Sigmoid colon (tissue), 4 donors: ENCODE data around the gene SLX1A.

Experiments used
- CTCF ChIP-seq, 4 experiments: fragments of 450-650 bp in 3 of 4; fragments of 200-600 bp in 1 of 4; IDR thresholded peaks; one replicate each; pipeline ENCODE4 v1.5.1; 2016 to 2019; ENCODE audit warnings: antibody characterized with exemption in 4 of 4, mild to moderate bottlenecking in 3 of 4, moderate library complexity in 2 of 4
- EP300 ChIP-seq, 4 donors: sonication (generic); formaldehyde crosslinking; IDR thresholded peaks; one replicate each; pipeline ENCODE4 v1.6.1; 2017; ENCODE audit warnings: antibody characterized with exemption in 4 of 4
- POLR2A ChIP-seq, 2 donors: fragments of 450-650 bp; IDR thresholded peaks; one replicate each; pipeline ENCODE4 v1.6.1; 2016; ENCODE audit warnings: antibody characterized with exemption in 2 of 2, mild to moderate bottlenecking in 2 of 2, moderate library complexity in 2 of 2
- POLR2AphosphoS5 ChIP-seq, 4 donors: sonication (generic); formaldehyde crosslinking; IDR thresholded peaks; one replicate each; pipeline ENCODE4 v1.6.1; 2017; ENCODE audit warnings: antibody characterized with exemption in 4 of 4

GRCh38 chr16:30163538-30163937 is 30.1 kb upstream of the SLX1A start:
- TF ChIP-seq CTCF (IDR thresholded peaks at IDR 0.05) (no peak), EP300 (IDR thresholded peaks at IDR 0.05) (no peak), POLR2A (IDR thresholded peaks at IDR 0.05) (no peak), POLR2AphosphoS5 (IDR thresholded peaks at IDR 0.05) (no peak)
